ENCODE results near the gene PRSS33. TPM values are rescaled to one million over a fixed set of nuclear protein-coding genes. Genes with fewer than 3 reads are reported as not detected.

PRSS33 gene
- total RNA-seq, 1 experiment from 2014 or later, result not detected

DNA sequence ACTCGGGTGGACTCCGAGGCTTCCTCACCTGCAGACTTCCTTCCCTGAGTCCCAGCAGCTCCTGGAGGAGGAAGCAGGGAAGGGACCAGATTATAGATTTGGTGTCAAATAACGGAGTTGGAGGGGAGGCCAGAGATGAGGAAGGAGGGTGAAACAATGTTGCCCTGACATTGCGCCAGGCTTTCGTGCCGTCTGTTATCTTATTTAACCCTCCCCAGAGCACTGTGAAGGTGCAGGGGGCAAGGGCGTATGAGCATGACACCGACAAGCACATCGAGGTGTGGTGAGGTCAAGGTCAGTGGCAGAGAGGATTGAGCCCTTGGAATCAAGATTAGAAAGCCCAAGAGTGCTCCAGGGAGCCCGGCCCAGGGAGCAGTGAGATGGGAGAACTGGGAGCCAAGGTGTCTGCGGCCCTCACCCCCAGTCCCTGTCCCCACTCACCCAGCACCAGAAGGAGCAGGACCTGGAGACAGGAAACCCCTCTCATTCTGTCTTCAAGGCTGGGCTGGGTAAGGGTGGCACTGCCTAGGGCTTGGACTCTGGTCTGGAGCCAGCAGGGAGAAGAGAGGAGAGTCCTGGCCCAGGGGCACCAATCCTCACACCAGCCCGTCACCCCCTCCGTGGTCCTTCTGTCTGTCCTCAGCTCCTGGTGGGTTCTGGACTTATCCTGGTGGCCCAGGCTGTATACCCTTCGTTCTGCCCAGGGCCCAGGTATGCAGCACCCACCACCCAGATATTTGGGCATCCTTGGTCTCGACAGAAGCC lies 1.1 kb downstream of the PRSS33 start:
- Histone ChIP-seq H2AK5ac (ENCODE audit: insufficient read length, low read length) (no peak overlapping the region), H3K56ac (ENCODE audit: insufficient read length, low read depth, low read length) (no peak overlapping the region), H2BK20ac (ENCODE audit: low read depth, low read length, poor library complexity, severe bottlenecking) (no peak overlapping the region), H4K8ac (replicated peaks; ENCODE audit: insufficient read length, low read depth, low read length) (no peak overlapping the region), H4K5ac (ENCODE audit: insufficient read length, low read depth, low read length) (no peak overlapping the region), H3K23ac (ENCODE audit: insufficient read length, low read depth, low read length) (no peak overlapping the region), H3K14ac (ENCODE audit: insufficient read depth, low read length) (no peak overlapping the region), H3K4ac (ENCODE audit: low read depth, low read length) (no peak overlapping the region), H3K4me2 (ENCODE audit: insufficient read depth, insufficient read length, low read length) (no peak overlapping the region), H4K91ac (ENCODE audit: insufficient read length, low read depth, low read length) (no peak overlapping the region), H3K27me3 (ENCODE audit: insufficient read depth, low read length) (no peaks in the 10 kb centered on the region), H2AFZ (ENCODE audit: low read length) (no peak overlapping the region), H3K4me1 (ENCODE audit: insufficient read depth, low read length) (no peaks in the 10 kb centered on the region), H2BK120ac (ENCODE audit: low read depth, low read length, poor library complexity, severe bottlenecking) (no peak overlapping the region), H3K9ac (ENCODE audit: extremely low read depth, insufficient read length, low read length) (no peak overlapping the region), H2BK15ac (ENCODE audit: low read depth, low read length) (no peak overlapping the region), H2BK5ac (ENCODE audit: insufficient read length, low read length) (no peak overlapping the region), H3K79me2 (ENCODE audit: insufficient read depth, low read length) (no peaks in the 10 kb centered on the region; the same call in 1 of the 2 replicates), H3T11ph (ENCODE audit: low read length) (no peak overlapping the region), H2BK12ac (ENCODE audit: insufficient read length, low read depth, low read length) (no peak overlapping the region), H3K23me2 (ENCODE audit: insufficient read length, low read depth, low read length, poor library complexity, severe bottlenecking) (no peaks in the 10 kb centered on the region), H3K79me1 (ENCODE audit: insufficient read depth, low read depth, low read length, poor library complexity, severe bottlenecking) (no peaks in the 10 kb centered on the region), H3K27ac (ENCODE audit: insufficient read length, low read depth, low read length) (no peak overlapping the region), H3K18ac (ENCODE audit: insufficient read length, low read depth, low read length) (no peak overlapping the region), H4K20me1 (ENCODE audit: control insufficient read depth, insufficient read depth, insufficient read length) (no peaks in the 10 kb centered on the region), H3K9me3 (ENCODE audit: control insufficient read depth, low read depth, low read length) (no peaks in the 10 kb centered on the region)
- Mint-ChIP-seq H3K27me3 (ENCODE audit: low read depth) (peaks cover 22% of the 10 kb centered on the region), H3K27ac (no peak overlapping the region; a peak in 1 of 7 replicates), H3K9me3 (no peaks in the 10 kb centered on the region), H3K4me1 (peaks cover 2 to 17% of the 10 kb centered on the region in 2 experiments; a peak in 3 of 4 replicates), H3K36me3 (ENCODE audit: insufficient read depth in 1 of 3, low read depth in 3 of 3) (no peaks in the 10 kb centered on the region), H3K4me3 (no peak overlapping the region)
- DNase-seq, result peak; percentile 25
- TF ChIP-seq CTCF (conservative IDR thresholded peaks at IDR 0.05), result no peak
- WGBS (ENCODE audit: extremely low coverage, insufficient read length, low lambda C conversion rate), result no CpG with 5 or more reads among the region's 15 CpGs
